Karpas-422 (cell line): ENCODE measurements around the gene NLRP6. TPM values are rescaled to one million over a fixed set of nuclear protein-coding genes. Genes with fewer than 3 reads are reported as not detected.
"Not testable (repeated sequence)": the region's sequence is repeated elsewhere in the genome, so short reads cannot be mapped to it uniquely, and the experiment has no call there.

Source experiments
- DNase-seq: peaks from one replicate; pipeline ENCODE4 v3.0.0-alpha.2; 2015
- H2AFZ ChIP-seq: fragments of 200-600 bp; sonication (generic); 2 replicates; pipeline ENCODE4 v1.6.1; 2014; ENCODE audit warnings: antibody characterized with exemption, low read length, mixed read lengths
- H3K27ac ChIP-seq: fragments of 200-600 bp; sonication (generic); 2 replicates; pipeline ENCODE4 v1.5.1; 2014; ENCODE audit warnings: mild to moderate bottlenecking, low read length, moderate library complexity
- H3K27me3 ChIP-seq: fragments of 200-600 bp; sonication (generic); 2 replicates; pipeline ENCODE4 v1.6.1; 2014; ENCODE audit warnings: low read length, mixed read lengths
- H3K36me3 ChIP-seq: fragments of 200-600 bp; sonication (generic); 2 replicates; pipeline ENCODE4 v1.6.1; 2014; ENCODE audit warnings: low read length, mixed read lengths; ENCODE audit not compliant: insufficient read depth
- H3K4me1 ChIP-seq: fragments of 200-600 bp; sonication (generic); 2 replicates; pipeline ENCODE4 v1.6.1; 2014; ENCODE audit warnings: mild to moderate bottlenecking, low read length, mixed read lengths
- H3K4me2 ChIP-seq: fragments of 200-600 bp; sonication (generic); 2 replicates; pipeline ENCODE4 v1.6.1; 2014; ENCODE audit warnings: low read length, low read depth, mild to moderate bottlenecking; ENCODE audit not compliant: poor library complexity, severe bottlenecking
- H3K4me3 ChIP-seq: fragments of 200-600 bp; sonication (generic); 2 replicates; pipeline ENCODE4 v1.5.1; 2014; ENCODE audit warnings: mild to moderate bottlenecking, antibody characterized with exemption, low read length, mixed read lengths
- H3K79me2 ChIP-seq: fragments of 200-600 bp; sonication (generic); 2 replicates; pipeline ENCODE4 v1.6.1; 2014; ENCODE audit warnings: mild to moderate bottlenecking, low read length, mixed read lengths
- H3K9ac ChIP-seq: fragments of 200-600 bp; sonication (generic); 2 replicates; pipeline ENCODE4 v1.6.0; 2014; ENCODE audit warnings: low read length
- H3K9me2 ChIP-seq: fragments of 200-600 bp; sonication (generic), shearing (Covaris generic); replicated peaks from 2 replicates; pipeline ENCODE4 v1.6.0; 2014; ENCODE audit warnings: mild to moderate bottlenecking, low read length, moderate library complexity; ENCODE audit not compliant: insufficient read depth
- H3K9me3 ChIP-seq: fragments of 300-700, 200-600 bp; sonication (generic); 2 replicates; pipeline ENCODE4 v1.6.1; 2014; ENCODE audit warnings: low read length, mixed read lengths
- H4K20me1 ChIP-seq: fragments of 200-600 bp; sonication (generic); 2 replicates; pipeline ENCODE4 v1.6.1; 2014; ENCODE audit warnings: mild to moderate bottlenecking, antibody characterized with exemption, low read length, low read depth; ENCODE audit not compliant: insufficient read depth
- total RNA-seq: library from RNA; depleted of rRNA; stranded (reverse); fragments of >200 nt; shearing (Covaris generic); gene quantifications from 2 replicates; pipeline ENCODE4 v1.2.3, GENCODE V29; 2014; ENCODE audit warnings: low replicate concordance

NLRP6 gene
- total RNA-seq, 1 experiment from 2014 or later = not detected

- Histone ChIP-seq H3K27ac (no peak overlapping the region), H3K36me3 (no peaks in the 10 kb centered on the region), H2AFZ (no peak overlapping the region), H3K4me2 (no peak overlapping the region), H3K9ac (no peak overlapping the region), H3K9me2 (no peaks in the 10 kb centered on the region), H3K27me3 (no peaks in the 10 kb centered on the region), H4K20me1 (no peaks in the 10 kb centered on the region), H3K4me3 (no peak overlapping the region), H3K9me3 (no peaks in the 10 kb centered on the region), H3K4me1 (peaks cover 27% of the 10 kb centered on the region), H3K79me2 (peaks cover 9% of the 10 kb centered on the region)
- DNase-seq = no peak
Observed at GRCh38 chr11:316031-316701, 38.0 kb downstream of the NLRP6 start.

DNA sequence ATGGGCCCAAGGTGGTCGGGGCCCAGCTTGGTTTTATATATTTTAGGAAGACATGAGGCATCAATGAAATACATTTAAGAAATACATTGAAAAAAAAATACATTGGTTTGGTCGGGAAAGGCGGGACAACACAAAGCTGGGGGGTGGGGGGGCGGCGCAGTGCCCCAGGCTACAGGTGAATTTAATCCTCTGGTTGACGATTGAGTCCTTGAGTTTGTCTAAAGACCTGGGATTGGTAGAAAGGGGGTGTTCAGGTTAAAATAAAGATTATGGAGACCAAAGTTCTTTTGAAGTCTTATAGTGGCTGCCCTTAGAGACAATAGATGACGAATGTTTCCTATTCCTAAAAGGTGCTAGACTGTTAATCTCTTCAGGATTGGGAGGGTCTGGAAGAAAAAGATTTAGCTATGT, 38.7 kb downstream of the NLRP6 start:
- no peak overlapping the region for H2AFZ ChIP-seq
- no peaks in the 10 kb centered on the region for H3K9me3 ChIP-seq
- no peak overlapping the region for H3K27ac ChIP-seq
- H3K4me1 ChIP-seq = peaks cover 27% of the 10 kb centered on the region
- no peaks in the 10 kb centered on the region for H3K27me3 ChIP-seq
- no peak overlapping the region for H3K9ac ChIP-seq
- H3K79me2 ChIP-seq = peaks cover 9% of the 10 kb centered on the region
- no peak for DNase-seq
- H3K4me2 ChIP-seq = no peak overlapping the region
- H3K9me2 ChIP-seq = no peaks in the 10 kb centered on the region
- H3K4me3 ChIP-seq = no peak overlapping the region
- no peaks in the 10 kb centered on the region for H4K20me1 ChIP-seq
- no peaks in the 10 kb centered on the region for H3K36me3 ChIP-seq

DNA sequence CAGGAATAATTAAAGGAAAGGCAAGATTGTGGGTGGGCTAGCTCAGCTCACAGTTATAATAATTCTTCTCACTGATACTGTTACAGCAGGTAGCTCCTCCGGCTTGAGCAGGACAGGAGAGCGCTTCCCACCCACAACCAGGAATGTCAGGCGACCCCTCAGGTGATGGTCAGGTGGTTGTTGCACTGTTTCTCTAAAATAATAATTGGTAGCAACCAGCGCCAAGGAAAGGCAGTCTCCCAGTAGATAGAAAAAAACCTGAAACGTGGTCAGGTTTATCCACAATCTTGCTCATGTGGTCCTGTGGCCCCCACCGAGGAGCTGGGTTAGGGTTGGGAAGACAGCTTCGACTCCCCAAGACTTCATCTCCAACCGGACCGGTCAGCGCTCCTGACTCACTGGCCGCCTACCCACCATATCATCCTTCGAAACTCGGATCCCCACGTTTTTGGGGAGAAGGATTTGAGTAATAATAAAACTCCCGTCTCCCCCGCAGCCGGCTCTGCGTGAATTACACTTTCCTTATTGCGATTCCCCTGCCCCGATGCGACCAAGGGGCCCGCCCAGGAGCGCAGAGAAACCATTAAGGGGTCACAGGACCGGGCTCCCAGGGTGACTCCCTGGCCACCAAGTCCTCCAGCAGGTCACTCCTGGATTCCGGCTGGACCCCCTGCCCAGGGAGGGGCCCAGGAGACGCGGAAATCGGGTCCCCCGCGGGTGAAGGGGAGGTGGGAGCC, 39.6 kb downstream of the NLRP6 start:
- not testable (repeated sequence) for H3K36me3 ChIP-seq, H2AFZ ChIP-seq, H3K4me3 ChIP-seq, H3K79me2 ChIP-seq, H3K4me2 ChIP-seq, H3K27me3 ChIP-seq, H3K9me3 ChIP-seq, DNase-seq, H3K9ac ChIP-seq, H3K9me2 ChIP-seq, H4K20me1 ChIP-seq, H3K27ac ChIP-seq
- H3K4me1 ChIP-seq = peaks cover 23% of the 10 kb centered on the region

- H3K4me1 ChIP-seq = peaks cover 15% of the 10 kb centered on the region
- DNase-seq, H3K27ac ChIP-seq: not testable (repeated sequence)
Observed at GRCh38 chr11:318405-319120, 40.4 kb downstream of the NLRP6 start.

GRCh38 chr11:319121-319887, 41.1 kb downstream of the NLRP6 start:
- not testable (repeated sequence) for H3K9ac ChIP-seq, H3K27ac ChIP-seq, H3K4me3 ChIP-seq, DNase-seq, H4K20me1 ChIP-seq, H2AFZ ChIP-seq, H3K4me1 ChIP-seq, H3K27me3 ChIP-seq, H3K9me3 ChIP-seq, H3K9me2 ChIP-seq, H3K4me2 ChIP-seq, H3K79me2 ChIP-seq, H3K36me3 ChIP-seq

More at GRCh38 chr11:318405-319120, 40.4 kb downstream of the NLRP6 start:
- H3K9me3 ChIP-seq, H4K20me1 ChIP-seq, H3K9ac ChIP-seq, H3K4me3 ChIP-seq, H3K9me2 ChIP-seq, H3K27me3 ChIP-seq, H3K36me3 ChIP-seq, H2AFZ ChIP-seq, H3K79me2 ChIP-seq, H3K4me2 ChIP-seq: not testable (repeated sequence)

- not testable (repeated sequence) for H3K79me2 ChIP-seq, H2AFZ ChIP-seq, DNase-seq, H3K4me1 ChIP-seq, H3K9me2 ChIP-seq, H3K9ac ChIP-seq, H3K36me3 ChIP-seq, H3K4me2 ChIP-seq, H4K20me1 ChIP-seq, H3K27me3 ChIP-seq, H3K9me3 ChIP-seq, H3K4me3 ChIP-seq, H3K27ac ChIP-seq
Observed at GRCh38 chr11:319888-320273, 41.7 kb downstream of the NLRP6 start.

GRCh38 chr11:324156-324555, 45.9 kb downstream of the NLRP6 start:
- Histone ChIP-seq H3K9ac (no peak overlapping the region), H2AFZ (no peak overlapping the region), H3K27ac (no peak overlapping the region), H3K4me3 (no peak overlapping the region), H3K4me1 (peaks cover 12% of the 10 kb centered on the region), H3K4me2 (no peak overlapping the region), H3K9me3 (no peaks in the 10 kb centered on the region), H3K9me2 (no peaks in the 10 kb centered on the region), H4K20me1 (no peaks in the 10 kb centered on the region), H3K79me2 (no peaks in the 10 kb centered on the region), H3K36me3 (no peaks in the 10 kb centered on the region), H3K27me3 (no peaks in the 10 kb centered on the region)
- no peak for DNase-seq
